T-helper 1 cell treated with Interleukin-12 subunit alpha and Interleukin-12 subunit beta and Interleukin-4 antibody, amounts not matched to agents 30 μg/mL and 1 μg/mL, for 36 hours (primary cell): ENCODE data around the gene VIPR2.

ENCODE experiments used
- H3K27ac Mint-ChIP-seq: one replicate; pipeline ENCODE4 v1.8.0; 2021; ENCODE audit warnings: mild to moderate bottlenecking, mixed read lengths
- H3K27me3 Mint-ChIP-seq: one replicate; pipeline ENCODE4 v1.8.0; 2021; ENCODE audit warnings: low read depth, mixed read lengths
- H3K36me3 Mint-ChIP-seq: one replicate; pipeline ENCODE4 v1.8.0; 2021; ENCODE audit warnings: low read depth, mixed read lengths
- H3K4me1 Mint-ChIP-seq: one replicate; pipeline ENCODE4 v1.8.0; 2021; ENCODE audit warnings: low read depth, mixed read lengths
- H3K4me3 Mint-ChIP-seq: one replicate; pipeline ENCODE4 v1.8.0; 2021; ENCODE audit warnings: mild to moderate bottlenecking, moderate library complexity, mixed read lengths
- H3K9me3 Mint-ChIP-seq: one replicate; pipeline ENCODE4 v1.8.0; 2021; ENCODE audit warnings: mixed read lengths

The VIPR2 gene

DNA sequence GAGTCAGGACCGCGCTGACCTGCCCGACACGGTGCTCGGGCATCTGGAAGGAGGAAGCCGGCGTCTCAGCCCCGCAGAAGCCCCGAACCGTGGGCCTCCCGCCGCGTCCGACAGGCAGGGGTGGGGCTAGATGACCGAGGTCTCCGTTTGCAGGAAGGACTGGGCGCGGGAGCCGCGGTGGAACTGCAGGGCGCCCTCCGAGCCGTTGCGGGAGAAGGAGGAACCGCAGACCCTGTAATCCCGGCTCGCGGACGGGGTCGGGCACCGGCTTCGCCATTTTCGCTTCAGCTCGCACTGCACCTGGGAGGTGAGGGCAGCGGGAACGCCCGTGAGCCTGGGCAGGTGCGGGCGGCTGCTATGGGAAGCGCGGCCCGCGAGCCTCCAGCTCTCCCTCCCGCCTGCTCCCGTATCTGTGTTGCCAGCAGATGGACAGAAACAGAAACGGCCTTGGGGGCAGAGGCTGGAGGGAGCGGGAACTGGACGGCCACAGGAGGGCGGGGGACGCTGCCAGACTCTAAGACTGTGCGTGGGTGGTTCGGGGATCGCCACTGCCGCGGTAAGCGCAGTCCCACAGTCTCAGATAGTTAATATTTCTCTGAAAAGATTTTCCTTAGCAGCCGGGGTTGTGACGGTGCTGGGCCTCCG lies 114.1 kb downstream of the VIPR2 start:
- Mint-ChIP-seq H3K4me1 (peaks cover 8% of the 10 kb centered on the region), H3K27ac (no peak overlapping the region), H3K27me3 (peaks cover 11% of the 10 kb centered on the region), H3K36me3 (no peaks in the 10 kb centered on the region), H3K4me3 (peak overlapping the region; percentile 14), H3K9me3 (no peaks in the 10 kb centered on the region)

DNA sequence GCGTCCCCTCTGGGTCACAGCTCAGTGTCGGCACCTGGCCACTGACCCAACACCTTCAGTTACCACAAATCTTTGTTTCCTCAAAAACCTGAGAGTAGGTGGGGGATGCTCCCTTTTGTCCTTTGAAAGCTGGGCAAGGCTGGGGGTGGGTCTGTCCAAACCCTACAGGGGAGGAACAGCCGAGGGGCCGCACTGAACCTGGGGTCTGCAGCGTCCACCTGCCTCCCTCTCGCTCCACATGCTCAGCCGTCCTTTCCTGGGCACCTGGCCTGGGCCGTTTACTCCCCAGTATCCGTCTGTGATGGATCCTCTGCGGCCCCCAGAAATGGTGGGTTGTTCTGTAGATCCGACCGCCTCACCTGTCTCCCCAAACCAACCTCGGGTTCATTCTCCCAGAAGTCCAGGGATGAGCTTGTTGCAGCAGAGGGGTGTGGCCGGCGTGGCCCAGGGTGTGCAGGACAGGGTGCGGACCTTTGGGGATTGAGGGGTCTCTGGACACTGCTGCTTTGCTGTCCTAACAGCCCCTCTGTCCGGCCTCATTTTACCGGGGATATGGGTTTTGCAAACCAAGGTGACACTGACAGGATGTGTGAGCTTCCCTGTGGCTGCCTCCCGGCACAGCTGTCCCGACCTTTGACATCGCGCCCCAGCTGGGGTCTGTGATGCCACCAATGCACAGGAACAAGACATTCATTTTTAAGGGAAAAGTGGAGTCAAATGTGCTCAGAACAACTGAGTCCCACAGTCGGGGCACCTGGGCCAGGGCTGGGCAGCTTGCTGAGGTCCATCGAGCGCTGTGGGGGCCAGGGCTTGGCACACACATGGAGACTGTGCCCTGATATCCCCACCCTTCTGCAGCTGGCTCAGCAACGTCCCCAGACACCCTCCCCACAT lies 115.9 kb downstream of the VIPR2 start:
- Mint-ChIP-seq H3K4me1 (peaks cover 8% of the 10 kb centered on the region), H3K4me3 (no peak overlapping the region), H3K27ac (no peak overlapping the region), H3K36me3 (no peaks in the 10 kb centered on the region), H3K27me3 (peaks cover 11% of the 10 kb centered on the region), H3K9me3 (no peaks in the 10 kb centered on the region)

DNA sequence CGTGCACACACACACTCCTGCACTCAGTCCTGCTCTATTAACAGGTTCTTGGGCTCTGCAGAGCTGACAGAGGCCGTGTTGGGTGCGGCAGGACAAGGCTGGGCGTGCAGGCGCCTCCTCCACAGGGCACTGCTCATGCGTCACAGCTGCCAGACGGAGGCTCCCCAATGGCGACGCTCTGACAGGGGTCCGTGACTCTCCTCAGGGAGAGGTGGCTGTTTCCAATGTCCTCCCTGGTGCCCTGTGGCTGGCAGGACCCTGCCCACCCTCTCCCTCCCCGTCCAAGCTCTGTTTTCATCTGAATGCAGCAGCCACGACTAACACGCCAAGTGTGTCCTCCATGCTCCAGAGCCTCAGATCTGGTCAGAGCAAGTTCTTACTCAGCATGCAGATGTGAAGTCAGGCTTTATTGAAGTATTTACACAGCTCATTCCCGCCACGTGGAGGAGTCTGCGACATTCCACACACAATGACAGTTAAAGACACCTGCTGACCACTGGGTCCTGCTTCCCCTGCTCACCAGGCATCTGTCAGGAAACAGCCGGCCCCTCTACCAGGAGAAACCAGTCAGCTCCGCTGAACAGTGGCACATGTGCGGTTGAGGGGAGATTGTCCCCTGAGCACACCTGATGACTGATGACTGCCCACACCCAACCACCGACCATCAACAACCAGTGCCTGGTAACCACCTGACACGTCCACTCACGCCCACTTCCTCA lies 116.7 kb downstream of the VIPR2 start:
- H3K4me1 Mint-ChIP-seq: peaks cover 8% of the 10 kb centered on the region
- H3K27me3 Mint-ChIP-seq: peaks cover 11% of the 10 kb centered on the region
- no peaks in the 10 kb centered on the region for H3K9me3 Mint-ChIP-seq
- no peak overlapping the region for H3K27ac Mint-ChIP-seq
- H3K4me3 Mint-ChIP-seq: no peak overlapping the region
- H3K36me3 Mint-ChIP-seq: no peaks in the 10 kb centered on the region

DNA sequence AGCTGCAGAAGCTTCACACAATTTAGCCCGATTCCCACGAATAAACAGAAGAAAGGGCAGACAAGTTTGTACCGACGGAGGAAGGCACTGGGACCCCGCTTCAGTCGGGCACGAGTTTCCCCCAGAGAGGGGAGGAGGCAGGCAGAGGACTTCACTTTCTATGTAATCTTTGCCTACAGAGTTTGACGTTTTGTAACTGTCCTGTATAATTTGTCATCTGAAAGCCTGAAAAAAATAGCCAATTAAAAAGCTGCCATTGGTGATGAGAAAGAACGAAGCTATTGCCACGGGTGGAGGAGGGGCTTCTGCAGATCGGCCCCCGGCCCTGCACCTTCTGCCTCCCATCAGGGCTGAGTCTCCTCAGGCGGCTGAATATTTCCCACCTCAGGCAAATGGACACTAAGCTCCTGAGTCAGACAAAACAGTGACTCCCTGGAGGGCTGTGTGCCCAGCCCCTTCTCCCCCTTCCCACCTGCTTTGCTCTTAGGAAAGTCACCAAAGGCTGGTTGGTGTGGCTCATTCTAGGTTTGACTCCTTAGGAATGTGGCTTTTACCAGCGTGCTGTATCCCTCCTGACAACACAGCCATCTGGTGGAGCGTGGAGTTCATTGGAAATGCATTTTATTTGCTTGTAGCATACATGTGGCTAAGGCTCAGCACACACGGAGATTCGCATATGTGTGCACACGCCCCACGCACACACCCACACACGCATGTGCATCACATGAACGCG lies 117.4 kb downstream of the VIPR2 start:
- Mint-ChIP-seq H3K9me3 (no peaks in the 10 kb centered on the region), H3K36me3 (no peaks in the 10 kb centered on the region), H3K27ac (no peak overlapping the region), H3K4me1 (peaks cover 9% of the 10 kb centered on the region), H3K27me3 (peaks cover 11% of the 10 kb centered on the region), H3K4me3 (no peak overlapping the region)

DNA sequence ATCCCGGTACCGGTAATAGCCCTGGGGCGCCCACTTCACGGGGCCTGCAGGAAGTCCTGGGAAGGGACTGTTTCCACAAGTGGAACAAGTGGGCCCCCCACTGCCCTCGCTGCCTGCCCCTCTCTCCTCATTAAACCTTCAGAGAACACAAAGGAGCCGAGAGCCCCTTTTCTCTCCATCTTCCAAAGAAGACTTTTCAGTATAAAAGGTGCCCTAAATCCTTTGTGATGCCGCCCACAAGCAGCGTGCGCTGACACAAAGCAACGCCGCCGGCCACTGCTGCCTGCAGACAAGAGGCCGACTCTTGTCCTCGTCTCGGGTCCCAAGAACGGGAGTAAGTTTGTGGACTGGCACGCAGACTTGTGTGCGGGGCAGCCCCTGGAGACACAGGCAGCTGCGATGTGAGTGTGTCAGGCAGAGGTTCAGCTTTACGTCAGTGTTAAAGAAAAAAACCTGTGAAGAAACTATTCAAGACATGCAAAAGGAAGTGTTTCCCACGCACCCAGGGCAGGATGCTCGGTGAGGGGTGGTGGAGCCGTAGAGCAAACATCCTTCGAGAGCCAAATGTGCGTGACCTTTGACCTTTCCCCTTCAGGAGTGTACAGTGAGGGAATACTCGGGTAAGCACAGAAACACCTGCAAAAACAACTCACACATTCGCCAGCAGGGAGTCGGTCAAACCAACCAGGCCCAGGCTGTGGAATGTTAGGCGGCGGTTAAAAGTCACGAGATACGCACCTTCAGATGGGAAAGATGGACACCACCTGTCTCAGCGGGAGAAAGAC lies 118.2 kb downstream of the VIPR2 start:
- Mint-ChIP-seq H3K27me3 (peaks cover 11% of the 10 kb centered on the region), H3K4me1 (peaks cover 9% of the 10 kb centered on the region), H3K9me3 (no peaks in the 10 kb centered on the region), H3K4me3 (no peak overlapping the region), H3K36me3 (no peaks in the 10 kb centered on the region), H3K27ac (peak overlapping the region; percentile 36)

DNA sequence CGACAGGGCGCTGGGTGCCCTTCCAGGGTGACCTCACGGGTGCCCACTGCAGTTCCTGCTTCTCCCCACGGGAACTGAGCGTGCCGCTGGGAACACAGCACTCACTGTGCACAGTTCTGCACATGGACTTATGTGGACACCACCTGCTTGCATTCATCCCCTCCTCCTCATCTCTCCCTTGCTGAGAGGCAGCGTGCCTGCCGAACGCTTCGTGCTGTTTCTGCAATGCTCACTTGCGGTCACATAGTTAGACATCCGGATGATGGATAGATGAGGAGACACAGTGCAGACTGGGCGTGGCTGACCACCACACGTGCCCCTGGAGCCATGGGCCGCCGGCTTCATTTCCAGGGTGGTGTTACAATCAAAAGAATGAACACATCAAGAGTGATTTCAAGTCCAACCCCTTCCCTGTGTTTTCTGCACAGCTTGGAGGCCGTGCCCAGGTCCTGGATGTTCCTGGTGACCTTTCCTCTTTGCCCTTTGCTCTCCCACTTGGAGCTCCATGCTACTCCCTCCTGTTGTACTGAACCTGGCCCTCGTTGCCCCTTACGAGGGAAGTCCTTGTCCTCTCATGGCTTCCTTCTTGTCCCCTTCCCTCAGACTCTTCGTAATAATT lies 119.4 kb downstream of the VIPR2 start:
- H3K9me3 Mint-ChIP-seq: peaks cover 2% of the 10 kb centered on the region
- peaks cover 5% of the 10 kb centered on the region for H3K27me3 Mint-ChIP-seq
- no peak overlapping the region for H3K27ac Mint-ChIP-seq
- no peaks in the 10 kb centered on the region for H3K36me3 Mint-ChIP-seq
- no peak overlapping the region for H3K4me3 Mint-ChIP-seq
- H3K4me1 Mint-ChIP-seq: peaks cover 9% of the 10 kb centered on the region

DNA sequence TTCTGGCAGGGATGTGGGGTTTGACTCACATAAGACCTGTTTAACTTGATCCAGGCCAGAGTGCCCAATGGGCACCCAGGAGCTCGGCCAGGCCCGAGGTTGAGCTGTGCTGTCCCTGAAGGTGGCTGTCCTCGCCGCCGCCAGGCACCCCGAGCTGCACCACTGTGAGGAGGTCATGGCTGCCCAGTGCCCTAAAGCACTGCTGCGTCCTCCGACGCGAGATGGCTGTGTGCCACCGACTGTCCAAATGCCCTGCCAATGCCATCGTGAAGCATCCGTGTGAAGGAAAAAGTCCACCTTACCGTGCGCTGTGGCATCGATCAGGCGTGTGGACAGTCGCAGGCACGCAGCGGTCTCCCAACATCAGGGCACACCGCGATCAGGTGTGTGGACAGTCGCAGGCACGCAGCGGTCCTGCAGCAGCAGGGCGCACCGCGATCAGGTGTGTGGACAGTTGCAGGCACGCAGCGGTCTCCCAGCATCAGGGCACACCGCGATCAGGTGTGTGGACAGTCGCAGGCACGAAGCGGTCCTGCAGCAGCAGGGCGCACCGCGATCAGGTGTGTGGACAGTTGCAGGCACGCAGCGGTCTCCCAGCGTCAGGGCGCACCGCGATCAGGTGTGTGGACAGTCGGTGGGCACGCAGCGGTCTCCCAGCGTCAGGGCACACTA lies 120.3 kb downstream of the VIPR2 start:
- Mint-ChIP-seq H3K4me3 (no peak overlapping the region), H3K27ac (no peak overlapping the region), H3K27me3 (peaks cover 5% of the 10 kb centered on the region), H3K4me1 (peaks cover 9% of the 10 kb centered on the region), H3K36me3 (no peaks in the 10 kb centered on the region), H3K9me3 (peaks cover 4% of the 10 kb centered on the region)

DNA sequence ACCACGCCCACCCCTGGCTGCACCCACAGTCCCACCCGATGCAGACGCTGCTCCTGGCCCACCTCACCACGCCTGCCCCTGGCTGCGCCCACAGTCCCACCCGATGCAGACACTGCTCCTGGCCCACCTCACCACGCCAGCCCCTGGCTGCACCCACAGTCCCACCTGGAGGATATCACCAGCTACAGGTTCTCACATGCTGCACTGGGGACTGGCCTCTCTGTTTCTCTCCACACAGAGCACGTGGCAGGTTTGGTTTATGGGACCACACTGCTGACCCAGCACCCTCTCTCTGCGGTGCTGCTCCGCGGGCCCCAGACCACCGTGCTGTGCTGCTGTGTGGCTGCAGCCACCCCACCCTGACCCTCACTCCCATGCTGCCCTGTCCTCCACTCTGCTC lies 120.9 kb downstream of the VIPR2 start:
- Mint-ChIP-seq H3K27me3 (peaks cover 5% of the 10 kb centered on the region), H3K4me3 (no peak overlapping the region), H3K4me1 (peaks cover 11% of the 10 kb centered on the region), H3K27ac (no peak overlapping the region), H3K36me3 (no peaks in the 10 kb centered on the region), H3K9me3 (peaks cover 4% of the 10 kb centered on the region)

DNA sequence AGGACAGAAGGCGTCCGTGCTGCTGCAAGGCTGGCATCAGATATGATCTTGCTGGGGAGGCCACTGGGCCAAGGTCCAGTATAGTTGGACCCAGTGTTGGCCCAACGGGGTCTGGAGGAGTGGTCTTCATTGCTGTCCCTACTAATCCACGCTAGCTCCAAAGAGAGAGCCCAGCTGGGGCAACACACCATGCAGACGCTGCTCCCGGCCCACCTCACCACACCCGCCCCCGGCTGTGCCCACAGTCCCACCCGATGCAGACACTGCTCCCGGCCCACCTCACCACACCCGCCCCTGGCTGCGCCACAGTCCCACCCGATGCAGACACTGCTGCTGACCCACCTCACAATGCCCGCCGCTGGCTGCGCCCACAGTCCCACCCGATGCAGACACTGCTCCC lies 121.5 kb downstream of the VIPR2 start:
- Mint-ChIP-seq H3K4me1 (peaks cover 11% of the 10 kb centered on the region), H3K27ac (no peak overlapping the region), H3K9me3 (peaks cover 4% of the 10 kb centered on the region), H3K36me3 (no peaks in the 10 kb centered on the region), H3K27me3 (peaks cover 5% of the 10 kb centered on the region), H3K4me3 (no peak overlapping the region)

DNA sequence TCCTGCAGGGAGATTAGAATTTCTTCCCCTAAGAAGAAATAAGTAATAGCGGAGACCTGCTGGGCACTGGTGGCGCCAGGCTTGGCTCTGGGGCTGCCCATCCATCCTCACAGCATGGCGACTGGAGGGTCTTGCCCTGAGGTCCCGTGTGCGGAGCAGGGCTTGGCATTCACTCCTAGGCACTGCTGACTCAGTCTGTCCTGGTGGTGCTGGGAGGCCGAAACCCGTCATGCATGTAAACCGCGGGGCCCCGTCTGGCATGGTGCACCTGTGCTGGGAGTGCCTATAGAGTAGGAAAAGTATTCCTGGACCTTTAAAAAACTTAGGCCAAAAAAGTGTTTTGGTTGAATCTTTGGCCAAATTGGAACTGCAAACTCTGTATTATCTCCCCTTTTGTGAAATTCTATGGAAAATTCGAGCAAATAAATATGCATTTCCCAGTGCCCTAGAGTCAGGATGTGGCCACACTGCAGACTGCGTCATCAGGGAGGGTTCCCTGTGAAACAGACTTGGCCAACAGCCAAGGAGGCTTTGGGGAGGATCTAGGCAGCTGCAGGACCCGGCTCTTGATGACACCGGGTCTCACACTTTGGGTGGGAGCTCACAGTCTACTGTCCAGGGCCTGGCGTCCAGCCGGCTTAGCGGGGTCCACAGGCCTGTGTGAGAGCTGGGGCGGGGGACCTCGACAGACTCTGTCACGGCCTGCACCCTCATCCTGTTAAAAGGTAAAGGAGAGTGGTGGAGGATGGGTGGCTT lies 122.3 kb downstream of the VIPR2 start:
- no peak overlapping the region for H3K27ac Mint-ChIP-seq
- peaks cover 5% of the 10 kb centered on the region for H3K27me3 Mint-ChIP-seq
- H3K4me1 Mint-ChIP-seq: peaks cover 14% of the 10 kb centered on the region
- H3K36me3 Mint-ChIP-seq: no peaks in the 10 kb centered on the region
- H3K9me3 Mint-ChIP-seq: peaks cover 4% of the 10 kb centered on the region
- H3K4me3 Mint-ChIP-seq: no peak overlapping the region

DNA sequence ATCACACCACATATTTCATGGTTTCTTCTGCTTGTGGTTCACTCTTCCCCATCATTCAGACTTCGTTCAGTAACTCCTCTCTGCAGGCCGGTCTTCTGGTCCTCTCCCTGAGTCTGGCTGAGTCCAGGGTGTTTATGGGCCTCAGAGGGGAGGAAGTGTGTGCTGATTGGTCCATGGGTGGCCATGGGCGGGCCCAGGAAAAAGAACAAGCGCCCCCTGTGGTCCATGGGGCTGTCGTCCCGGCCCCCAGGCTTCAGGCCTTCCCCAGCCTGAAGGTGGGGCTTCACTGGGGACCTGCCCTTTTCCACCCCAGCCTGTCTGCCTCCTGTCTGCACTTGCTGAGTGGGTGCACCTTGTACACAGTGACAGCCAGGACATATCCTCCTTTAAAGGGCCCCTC lies 123.7 kb downstream of the VIPR2 start:
- H3K4me3 Mint-ChIP-seq: no peak overlapping the region
- no peaks in the 10 kb centered on the region for H3K27me3 Mint-ChIP-seq
- peaks cover 6% of the 10 kb centered on the region for H3K4me1 Mint-ChIP-seq
- no peak overlapping the region for H3K27ac Mint-ChIP-seq
- peaks cover 4% of the 10 kb centered on the region for H3K9me3 Mint-ChIP-seq
- H3K36me3 Mint-ChIP-seq: no peaks in the 10 kb centered on the region

DNA sequence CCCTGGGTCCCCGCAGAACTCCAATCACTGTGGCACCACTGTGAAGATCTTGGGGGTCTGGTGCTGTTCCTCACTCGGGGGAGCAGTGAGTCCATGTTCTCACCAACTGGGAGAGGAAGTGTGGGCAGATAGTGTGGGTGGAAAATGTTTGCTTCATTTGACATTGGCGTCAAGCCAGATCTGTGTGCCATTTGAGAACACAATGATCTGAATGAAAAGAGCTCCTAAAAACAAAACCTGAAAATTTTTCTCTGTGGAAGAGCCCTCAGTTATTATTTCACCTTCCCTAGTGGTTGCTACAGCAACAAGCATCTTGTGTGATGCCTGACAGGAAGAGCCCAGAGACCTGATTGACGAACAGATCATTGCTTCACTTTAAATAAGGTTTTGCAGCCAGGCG lies 125.6 kb downstream of the VIPR2 start:
- Mint-ChIP-seq H3K27ac (no peak overlapping the region), H3K4me3 (no peak overlapping the region), H3K4me1 (peaks cover 6% of the 10 kb centered on the region), H3K9me3 (peaks cover 4% of the 10 kb centered on the region), H3K36me3 (no peaks in the 10 kb centered on the region), H3K27me3 (no peaks in the 10 kb centered on the region)
